ENCODE results near the gene LMO2. TPM values are rescaled to one million over a fixed set of nuclear protein-coding genes. Genes with fewer than 3 reads are reported as not detected.
"Not testable (repeated sequence)": the region's sequence is repeated elsewhere in the genome, so short reads cannot be mapped to it uniquely, and the experiment has no call there.

The LMO2 gene
- total RNA-seq, 3 donors from 2014 or later (not counting 1 experiment from before 2014, with no cell fraction given): 2.8 to 9.6 (median 5.6) TPM

- Histone ChIP-seq H3K4me3 (ENCODE audit: low read length) (no peak overlapping the region), H3K4me1 (ENCODE audit: control insufficient read depth, insufficient read depth, low read length) (no peaks in the 10 kb centered on the region), H3K9me3 (ENCODE audit: control insufficient read depth, insufficient read depth, low read length) (no peaks in the 10 kb centered on the region), H3K27me3 (ENCODE audit: control insufficient read depth, insufficient read depth, low read length) (no peaks in the 10 kb centered on the region), H3K27ac (ENCODE audit: low read length) (no peak overlapping the region), H3K36me3 (ENCODE audit: control insufficient read depth, insufficient read depth, low read length) (no peaks in the 10 kb centered on the region)
- ATAC-seq: no peak
- DNase-seq: no peak
- H3K9me3 Mint-ChIP-seq: no peaks in the 10 kb centered on the region
- WGBS (ENCODE audit: insufficient coverage): 96% methylated on average over 11 of the region's 13 CpGs
- H3K27me3 Mint-ChIP-seq (ENCODE audit: low read depth in 2 of 2): peaks cover 15 to 56% of the 10 kb centered on the region in 2 donors
- no peaks in the 10 kb centered on the region for H3K4me1 Mint-ChIP-seq
- no peaks in the 10 kb centered on the region for H3K36me3 Mint-ChIP-seq
- no peak overlapping the region for H3K4me3 Mint-ChIP-seq
- H3K27ac Mint-ChIP-seq: no peak overlapping the region
- intact Hi-C loops (cut with micrococcal nuclease): no loop called here
- TF ChIP-seq, protein P1, sequence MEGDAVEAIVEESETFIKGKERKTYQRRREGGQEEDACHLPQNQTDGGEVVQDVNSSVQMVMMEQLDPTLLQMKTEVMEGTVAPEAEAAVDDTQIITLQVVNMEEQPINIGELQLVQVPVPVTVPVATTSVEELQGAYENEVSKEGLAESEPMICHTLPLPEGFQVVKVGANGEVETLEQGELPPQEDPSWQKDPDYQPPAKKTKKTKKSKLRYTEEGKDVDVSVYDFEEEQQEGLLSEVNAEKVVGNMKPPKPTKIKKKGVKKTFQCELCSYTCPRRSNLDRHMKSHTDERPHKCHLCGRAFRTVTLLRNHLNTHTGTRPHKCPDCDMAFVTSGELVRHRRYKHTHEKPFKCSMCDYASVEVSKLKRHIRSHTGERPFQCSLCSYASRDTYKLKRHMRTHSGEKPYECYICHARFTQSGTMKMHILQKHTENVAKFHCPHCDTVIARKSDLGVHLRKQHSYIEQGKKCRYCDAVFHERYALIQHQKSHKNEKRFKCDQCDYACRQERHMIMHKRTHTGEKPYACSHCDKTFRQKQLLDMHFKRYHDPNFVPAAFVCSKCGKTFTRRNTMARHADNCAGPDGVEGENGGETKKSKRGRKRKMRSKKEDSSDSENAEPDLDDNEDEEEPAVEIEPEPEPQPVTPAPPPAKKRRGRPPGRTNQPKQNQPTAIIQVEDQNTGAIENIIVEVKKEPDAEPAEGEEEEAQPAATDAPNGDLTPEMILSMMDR (IDR thresholded peaks at IDR 0.05): no peak
These were observed 49.5 kb downstream of the LMO2 start for GRCh38 chr11:33842236-33842915.

DNA sequence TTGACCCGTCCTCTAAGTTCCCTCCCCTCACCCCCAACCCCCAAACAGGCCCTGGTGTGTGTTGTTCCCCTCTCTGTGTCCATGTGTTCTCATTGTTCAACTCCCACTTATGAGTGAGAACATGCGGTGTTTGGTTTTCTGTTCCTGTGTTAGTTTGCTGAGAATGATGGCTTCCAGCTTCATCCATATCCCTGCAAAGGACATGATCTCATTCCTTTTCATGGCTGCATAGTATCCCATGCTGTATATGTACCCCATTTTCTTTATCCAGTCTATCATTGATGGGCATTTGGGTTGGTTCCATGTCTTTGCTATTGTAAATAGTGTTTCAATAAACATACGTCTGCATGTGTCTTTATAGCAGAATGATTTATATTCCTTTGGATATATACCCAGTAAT lies 53.6 kb downstream of the LMO2 start:
- H3K36me3 Mint-ChIP-seq; H3K4me1 Mint-ChIP-seq; H3K4me1 ChIP-seq (ENCODE audit: control insufficient read depth, insufficient read depth, low read length); DNase-seq; H3K4me3 Mint-ChIP-seq; intact Hi-C loops (cut with micrococcal nuclease); H3K27ac ChIP-seq (ENCODE audit: low read length); H3K9me3 Mint-ChIP-seq; ATAC-seq; H3K27ac Mint-ChIP-seq; H3K4me3 ChIP-seq (ENCODE audit: low read length); H3K9me3 ChIP-seq (ENCODE audit: control insufficient read depth, insufficient read depth, low read length); H3K27me3 ChIP-seq (ENCODE audit: control insufficient read depth, insufficient read depth, low read length); H3K36me3 ChIP-seq (ENCODE audit: control insufficient read depth, insufficient read depth, low read length): not testable (repeated sequence)
- H3K27me3 Mint-ChIP-seq (ENCODE audit: low read depth in 2 of 2): peaks cover 17 to 55% of the 10 kb centered on the region in 2 donors
- 100% methylated on average over 1 of the region's 3 CpGs for WGBS (ENCODE audit: insufficient coverage)

GRCh38 chr11:33837334-33837733 lies 54.5 kb downstream of the LMO2 start:
- H3K9me3 Mint-ChIP-seq; H3K36me3 Mint-ChIP-seq; H3K27ac Mint-ChIP-seq; H3K4me1 Mint-ChIP-seq; H3K27me3 ChIP-seq (ENCODE audit: control insufficient read depth, insufficient read depth, low read length); H3K4me3 Mint-ChIP-seq; H3K36me3 ChIP-seq (ENCODE audit: control insufficient read depth, insufficient read depth, low read length); H3K4me1 ChIP-seq (ENCODE audit: control insufficient read depth, insufficient read depth, low read length); ATAC-seq; intact Hi-C loops (cut with micrococcal nuclease); H3K9me3 ChIP-seq (ENCODE audit: control insufficient read depth, insufficient read depth, low read length); H3K27ac ChIP-seq (ENCODE audit: low read length); H3K4me3 ChIP-seq (ENCODE audit: low read length); DNase-seq: not testable (repeated sequence)
- WGBS (ENCODE audit: insufficient coverage): 91% methylated on average over 5 of the region's 5 CpGs
- peaks cover 16 to 47% of the 10 kb centered on the region in 2 donors for H3K27me3 Mint-ChIP-seq (ENCODE audit: low read depth in 2 of 2)

- WGBS (ENCODE audit: insufficient coverage): 60% methylated on average over 2 of the region's 5 CpGs
- no peaks in the 10 kb centered on the region for H3K36me3 Mint-ChIP-seq
- H3K4me1 ChIP-seq (ENCODE audit: control insufficient read depth, insufficient read depth, low read length): no peaks in the 10 kb centered on the region
- no peaks in the 10 kb centered on the region for H3K9me3 ChIP-seq (ENCODE audit: control insufficient read depth, insufficient read depth, low read length)
- no peak overlapping the region for H3K27ac ChIP-seq (ENCODE audit: low read length)
- no peaks in the 10 kb centered on the region for H3K4me1 Mint-ChIP-seq
- DNase-seq (peak in 1 of 2 donors; percentile 19), ATAC-seq (no peak)
- no peaks in the 10 kb centered on the region for H3K9me3 Mint-ChIP-seq
- H3K4me3 ChIP-seq (ENCODE audit: low read length): no peak overlapping the region
- no peaks in the 10 kb centered on the region for H3K36me3 ChIP-seq (ENCODE audit: control insufficient read depth, insufficient read depth, low read length)
- H3K27me3 ChIP-seq (ENCODE audit: control insufficient read depth, insufficient read depth, low read length): peaks cover under 1% of the 10 kb centered on the region
- no peak overlapping the region for H3K27ac Mint-ChIP-seq
- intact Hi-C loops (cut with micrococcal nuclease): no loop called here
- H3K4me3 Mint-ChIP-seq: no peak overlapping the region
- TF ChIP-seq, protein P1 (IDR thresholded peaks at IDR 0.05): no peak
- H3K27me3 Mint-ChIP-seq (ENCODE audit: low read depth in 2 of 2): peaks cover 20 to 47% of the 10 kb centered on the region in 2 donors
These were observed 56.6 kb downstream of the LMO2 start for GRCh38 chr11:33835143-33835878.

All from natural killer cell (primary cell).